ENCODE measurements around the gene KLHL42. TPM values are rescaled to one million over a fixed set of nuclear protein-coding genes. Genes with fewer than 3 reads are reported as not detected.

KLHL42 gene
- total and polyA plus RNA-seq, 2 of the 8 experiments (the other 6 are each of a cell fraction or from before 2014, with no cell fraction given): 13.6 to 21.6 TPM

- TF ChIP-seq CHD7 (IDR thresholded peaks at IDR 0.05; ENCODE audit: insufficient replicate concordance, low read length) (no peak), EP300 (IDR thresholded peaks at IDR 0.05; ENCODE audit: borderline replicate concordance in 1 of 2, low read depth in 2 of 2, low read length in 2 of 2) (no peak), BRCA1 (IDR thresholded peaks at IDR 0.05; ENCODE audit: low read depth, low read length) (no peak), CEBPB (IDR thresholded peaks at IDR 0.05; ENCODE audit: low read depth, low read length) (no peak)
Measured at GRCh38 chr12:27772328-27773049, 7.5 kb upstream of the KLHL42 start (continued).

Measured in H1 (cell line).